CD4-positive, alpha-beta T cell treated with Interleukin-6 at 100 ng/mL for 8 hours (primary cell): ENCODE data around the gene GABBR2.

Experiments used
- DNase-seq: peaks from one replicate; pipeline ENCODE4 v3.0.0-alpha.2; 2020; ENCODE audit warnings: mixed read lengths, low spot score

GABBR2 gene

DNA sequence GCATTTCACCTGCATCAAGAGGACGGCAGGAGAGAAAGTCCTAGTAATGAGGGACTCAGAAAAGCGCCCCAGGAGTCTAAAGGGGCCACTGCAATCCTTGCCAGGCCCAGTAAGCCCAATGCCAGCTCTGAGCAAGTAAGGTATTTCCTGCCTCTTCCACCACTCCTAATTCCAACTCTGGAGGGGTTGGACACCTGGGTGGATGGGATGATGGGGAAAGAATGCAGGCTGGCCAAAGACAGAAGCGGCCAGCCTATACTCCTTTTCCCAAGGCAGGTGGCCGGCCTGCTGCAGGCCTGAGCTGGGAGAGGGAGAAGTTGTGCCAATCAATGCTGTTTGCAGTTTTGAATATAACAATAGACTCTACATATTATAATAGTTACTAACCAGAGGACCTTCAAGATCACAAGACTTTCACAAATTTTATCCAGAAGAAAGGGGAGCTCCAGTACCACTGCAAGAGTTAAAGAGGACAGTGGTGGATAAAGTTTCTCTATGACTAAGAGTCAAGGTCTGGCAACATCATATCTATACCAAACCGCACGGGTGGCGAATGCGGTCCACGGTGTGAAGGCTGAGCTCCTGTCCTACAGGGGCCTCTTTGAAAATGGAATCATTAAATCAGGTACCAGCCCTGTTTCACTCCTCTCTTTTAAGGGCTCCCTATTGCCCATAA, 338.3 kb downstream of the GABBR2 start:
- DNase-seq = no peak

DNA sequence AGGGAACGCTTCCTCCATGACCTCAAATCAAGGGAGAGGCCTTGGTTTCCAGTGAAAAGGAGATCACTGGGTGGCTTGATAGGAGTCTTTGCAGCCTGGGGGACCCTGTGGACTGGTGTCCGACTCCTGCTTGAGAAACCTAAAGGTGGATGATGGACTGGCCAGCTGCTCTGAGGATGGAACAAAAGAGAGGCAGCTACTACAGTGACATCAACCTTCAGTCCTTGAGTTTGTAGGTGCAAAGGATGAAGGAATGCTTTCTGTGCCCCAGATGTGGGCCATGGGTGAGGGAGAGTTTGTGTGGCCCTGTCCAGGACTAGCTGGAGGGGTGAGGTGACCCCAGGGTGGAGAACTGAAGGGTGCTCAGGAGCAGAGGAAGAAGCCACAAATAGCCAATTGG, 338.8 kb downstream of the GABBR2 start:
- no peak for DNase-seq

DNA sequence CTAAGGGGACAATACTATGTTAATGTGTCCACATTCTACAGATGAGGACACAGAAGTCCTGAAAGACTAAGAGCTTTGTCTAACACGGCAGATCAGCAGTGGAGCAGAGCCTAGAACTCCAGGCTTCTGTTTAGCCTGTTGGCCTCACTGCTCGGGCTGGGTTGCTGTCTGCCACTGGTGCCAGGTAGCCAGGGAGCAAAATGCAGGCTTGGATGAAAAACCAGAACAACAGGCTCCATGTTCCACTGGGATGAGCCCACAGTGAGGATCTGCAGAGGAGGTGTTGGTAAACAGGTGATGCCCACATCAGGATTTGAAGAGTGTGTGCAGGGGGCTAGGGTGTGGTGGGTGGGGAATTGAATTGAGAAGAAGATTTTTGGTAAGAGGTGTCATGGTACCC, 339.3 kb downstream of the GABBR2 start:
- no peak for DNase-seq

DNA sequence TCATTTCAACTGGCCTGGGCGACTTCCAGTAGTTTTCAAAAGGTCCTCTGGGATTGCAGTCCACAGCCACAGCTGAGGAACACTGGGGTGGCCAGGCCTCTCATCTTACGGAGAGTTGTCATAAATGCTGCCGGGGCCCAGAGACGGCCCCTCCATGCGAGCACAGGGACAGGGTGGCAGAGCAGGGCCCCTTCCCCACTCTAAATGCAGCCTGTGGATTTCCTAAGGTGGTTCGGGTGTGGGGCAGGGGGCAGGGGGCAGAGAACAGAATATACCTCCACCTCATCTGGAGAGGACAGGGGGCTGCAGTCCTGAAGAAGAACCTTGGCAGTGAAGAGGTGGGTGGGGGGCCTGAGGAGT, 339.7 kb downstream of the GABBR2 start:
- DNase-seq = no peak

DNA sequence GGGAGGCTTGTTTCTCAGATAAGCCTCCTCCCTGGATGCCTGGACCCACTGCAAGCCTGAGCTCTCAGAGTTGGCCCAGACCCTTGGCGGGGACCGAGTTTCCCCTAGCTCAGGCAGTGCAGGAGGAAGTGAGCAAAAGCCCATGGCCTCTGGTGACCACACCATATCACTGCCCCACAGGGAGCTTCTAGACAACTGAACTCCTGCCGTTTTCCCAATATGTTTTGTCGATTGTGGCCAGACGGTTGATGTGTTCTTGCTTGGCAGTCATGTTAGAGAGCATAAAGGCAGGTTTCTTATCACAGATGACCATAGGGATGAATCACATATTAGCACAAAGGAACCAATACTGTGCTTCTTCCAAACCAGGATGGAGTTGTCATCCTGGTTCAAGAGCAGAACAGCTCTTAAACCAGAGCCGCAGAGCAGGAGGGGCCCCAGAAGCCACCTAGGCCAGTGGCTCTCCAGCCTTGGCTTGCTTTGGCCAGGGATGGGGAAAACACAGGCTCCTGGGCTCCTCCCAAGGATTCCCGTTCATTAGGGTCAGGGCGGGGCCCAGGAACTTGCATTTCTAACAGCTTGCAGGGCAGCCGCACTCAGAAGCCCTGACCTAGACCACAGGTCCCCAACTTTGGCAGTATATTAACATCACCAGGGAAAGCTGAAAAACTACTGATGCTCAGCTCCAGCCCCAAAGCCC, 340.2 kb downstream of the GABBR2 start:
- DNase-seq = no peak

DNA sequence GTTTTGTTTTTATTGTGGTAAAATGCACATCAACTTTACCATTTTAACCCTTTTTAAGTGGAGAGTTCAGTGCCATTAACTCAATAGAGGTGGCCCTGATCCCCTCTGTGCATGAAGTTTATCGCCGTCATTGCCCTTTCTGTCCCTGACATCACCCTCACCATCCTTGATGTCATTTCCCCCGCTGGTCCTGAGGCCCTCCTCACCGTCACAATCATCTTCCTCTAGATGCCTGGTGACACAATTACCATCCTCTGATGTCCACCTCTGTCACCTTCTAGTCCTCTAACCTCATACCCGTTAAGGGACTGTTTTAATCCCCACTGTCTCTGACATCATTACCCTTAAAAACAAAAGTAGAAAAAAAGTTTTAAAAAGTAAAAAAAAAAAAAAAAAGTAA, 340.8 kb downstream of the GABBR2 start:
- DNase-seq = no peak

DNA sequence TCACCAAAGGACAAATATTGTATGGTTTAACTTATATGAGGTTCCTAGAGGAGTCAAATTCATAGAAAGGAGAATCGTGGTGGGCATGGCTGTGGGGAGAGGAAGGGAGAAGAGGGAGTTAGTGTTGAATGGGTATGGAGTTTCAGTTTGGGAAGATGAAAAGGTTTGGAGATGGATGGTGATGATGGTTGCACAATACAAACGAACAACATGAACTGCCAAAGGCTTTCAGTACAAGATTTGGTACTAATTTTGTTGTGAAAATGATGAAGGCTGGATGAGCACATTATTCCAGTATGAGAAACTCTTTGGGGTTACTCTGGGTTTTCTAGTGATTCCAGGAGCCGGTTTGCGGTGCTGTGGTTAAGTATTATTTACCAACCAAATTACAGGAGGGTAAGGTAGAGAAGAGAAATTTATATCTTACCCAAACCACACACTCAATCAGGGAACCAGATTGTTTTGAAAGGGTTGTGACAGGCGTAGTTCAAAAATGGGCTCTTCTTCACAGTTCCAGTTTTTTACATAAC, 341.3 kb downstream of the GABBR2 start:
- no peak for DNase-seq

DNA sequence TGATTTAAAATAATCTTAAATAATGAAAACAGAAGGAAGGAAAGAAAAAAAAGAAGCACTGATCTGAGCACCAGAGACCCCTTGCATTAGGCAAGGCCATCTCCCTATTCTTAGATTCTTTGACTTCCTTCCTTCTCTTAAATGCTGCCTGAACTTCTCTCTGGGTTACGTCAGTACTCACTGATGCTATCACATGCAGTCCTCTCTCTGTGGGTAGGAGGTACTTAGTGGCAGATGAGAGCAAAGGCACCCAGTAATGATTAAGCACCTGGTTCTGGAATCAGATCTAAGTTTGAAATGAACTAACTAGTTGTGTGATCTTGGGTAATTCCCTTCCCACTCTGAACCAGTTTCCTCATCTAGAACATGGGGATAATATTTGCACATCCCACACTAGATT, 343.0 kb downstream of the GABBR2 start:
- no peak for DNase-seq

DNA sequence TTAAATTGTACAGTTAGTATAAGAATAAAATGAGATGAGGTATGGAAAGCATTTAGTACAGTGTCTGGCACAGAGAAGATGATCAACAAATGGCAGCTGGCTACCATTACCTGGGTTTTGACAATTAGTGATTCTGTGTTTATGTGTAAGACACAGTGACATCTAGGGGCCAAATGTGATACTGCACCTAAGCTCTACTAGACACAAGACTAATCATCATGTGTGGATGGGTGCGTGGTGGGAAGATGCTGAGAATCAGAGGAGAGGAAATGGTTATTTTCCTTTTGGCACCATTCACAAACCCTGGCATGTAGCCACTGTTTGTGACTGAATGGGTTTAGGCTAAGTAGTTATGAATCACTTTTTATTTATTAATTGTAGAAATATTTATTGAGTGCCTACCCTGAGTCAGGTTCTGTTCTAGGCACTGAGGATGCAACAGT, 343.5 kb downstream of the GABBR2 start:
- DNase-seq = no peak

DNA sequence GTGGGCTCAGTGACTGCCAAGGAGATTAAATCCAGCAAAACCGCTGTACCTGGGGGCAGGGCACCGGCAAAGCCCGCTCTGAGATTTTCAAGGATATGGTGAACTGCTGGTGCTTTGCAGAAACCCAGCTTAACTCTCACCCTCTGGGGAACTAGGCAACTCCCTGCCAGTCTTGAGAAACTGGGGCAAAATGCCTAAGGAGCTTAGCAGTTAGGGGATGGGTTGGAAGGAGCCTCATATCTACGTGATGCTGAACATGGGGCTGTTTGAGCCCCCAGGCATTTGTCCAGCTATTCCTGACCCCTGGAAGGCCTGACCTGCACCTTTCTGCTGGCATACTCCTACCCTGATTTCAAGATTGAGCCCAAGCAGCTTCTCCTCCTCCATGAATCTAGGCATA, 344.6 kb downstream of the GABBR2 start:
- DNase-seq = no peak

DNA sequence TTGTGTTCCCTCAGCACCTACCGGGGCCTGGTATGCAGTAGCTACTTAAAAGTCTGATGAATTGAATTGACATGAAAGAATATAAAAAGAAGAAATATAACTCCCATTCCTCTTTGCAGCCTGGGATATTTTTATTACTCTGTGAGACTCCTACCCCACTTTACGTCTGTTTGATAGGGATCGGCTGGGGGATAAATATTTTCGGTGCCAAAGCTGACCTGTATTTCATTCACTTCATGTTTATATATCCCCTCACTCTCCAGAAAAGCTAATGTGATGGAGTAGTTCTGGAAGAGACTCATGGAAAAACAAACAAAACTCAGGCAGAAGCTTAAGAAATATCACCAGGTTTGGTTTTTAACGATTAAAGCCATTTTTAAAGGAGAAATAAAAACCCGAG, 345.1 kb downstream of the GABBR2 start:
- DNase-seq = no peak

DNA sequence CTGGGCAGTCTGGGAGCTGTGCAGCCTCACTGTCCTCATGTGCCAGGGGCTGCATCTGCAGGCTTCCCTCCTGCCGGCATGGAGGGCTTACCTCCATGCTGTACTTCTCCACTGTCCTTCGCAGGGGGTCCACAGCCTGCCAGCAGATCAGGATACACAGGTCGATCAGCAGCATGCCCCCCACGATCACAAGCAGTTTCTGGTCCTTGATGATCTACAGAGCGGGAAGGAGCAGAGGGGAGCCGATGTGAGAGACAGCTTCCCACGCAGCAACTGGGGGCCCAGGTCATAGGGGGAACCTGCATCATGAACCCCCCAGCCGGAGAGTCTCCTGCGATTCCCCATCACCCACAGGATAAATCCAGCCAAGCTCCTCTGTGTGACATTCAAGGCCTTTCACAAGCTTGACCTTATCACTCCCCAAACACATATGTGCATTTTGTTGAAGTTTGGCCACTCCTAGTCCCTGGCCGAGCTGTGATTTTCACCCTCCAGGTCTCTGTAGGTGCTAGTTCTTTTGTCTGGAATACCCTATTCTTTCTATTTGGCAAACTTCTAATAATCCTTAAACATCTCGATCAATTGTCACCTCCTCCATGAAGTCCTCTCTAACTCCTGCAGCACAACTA, 346.0 kb downstream of the GABBR2 start:
- DNase-seq = no peak

DNA sequence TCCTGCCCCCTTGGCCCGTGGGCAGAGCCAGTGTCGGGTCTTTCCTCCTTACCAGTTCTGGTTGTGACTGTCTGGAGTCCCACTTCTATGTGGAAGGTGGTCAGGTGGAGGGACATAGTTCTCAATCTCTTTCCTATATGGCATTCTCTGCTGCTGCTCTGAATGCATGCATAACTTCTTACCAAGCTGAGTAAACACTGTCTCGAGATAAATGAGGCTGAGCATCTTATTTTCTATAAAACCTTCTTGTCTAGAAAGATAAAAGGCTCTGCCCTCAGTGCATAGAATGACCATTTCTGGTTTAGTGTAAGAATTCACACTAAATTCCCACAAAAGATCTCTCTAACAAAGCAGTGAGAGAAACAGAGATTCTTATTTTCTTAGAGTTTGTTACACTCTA, 347.1 kb downstream of the GABBR2 start:
- no peak for DNase-seq

DNA sequence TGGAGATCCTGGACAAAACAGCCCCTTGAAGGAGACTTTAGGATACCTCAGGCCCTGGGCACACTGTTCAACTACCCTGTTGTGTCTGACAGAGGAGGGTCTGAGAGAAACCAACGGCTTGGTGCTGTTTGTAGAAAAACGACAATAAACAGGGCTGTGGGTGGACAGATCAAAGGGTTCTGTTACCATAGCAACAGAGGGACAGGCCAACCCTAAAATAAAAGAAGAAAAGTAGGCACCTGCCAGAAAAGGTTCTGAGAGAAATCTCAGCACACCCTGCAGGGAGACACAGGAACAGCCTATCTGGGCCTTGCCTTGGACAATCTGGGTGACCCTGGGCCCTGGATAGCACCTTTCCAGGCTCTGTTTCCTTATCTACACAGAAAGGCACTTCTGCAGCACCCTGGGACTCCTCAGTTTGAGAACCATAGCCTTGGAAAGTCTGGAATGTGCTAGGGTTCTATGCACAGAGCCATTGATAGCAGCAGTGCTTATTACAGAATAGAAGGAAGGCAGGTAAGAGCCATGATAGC, 348.5 kb downstream of the GABBR2 start:
- DNase-seq = no peak

DNA sequence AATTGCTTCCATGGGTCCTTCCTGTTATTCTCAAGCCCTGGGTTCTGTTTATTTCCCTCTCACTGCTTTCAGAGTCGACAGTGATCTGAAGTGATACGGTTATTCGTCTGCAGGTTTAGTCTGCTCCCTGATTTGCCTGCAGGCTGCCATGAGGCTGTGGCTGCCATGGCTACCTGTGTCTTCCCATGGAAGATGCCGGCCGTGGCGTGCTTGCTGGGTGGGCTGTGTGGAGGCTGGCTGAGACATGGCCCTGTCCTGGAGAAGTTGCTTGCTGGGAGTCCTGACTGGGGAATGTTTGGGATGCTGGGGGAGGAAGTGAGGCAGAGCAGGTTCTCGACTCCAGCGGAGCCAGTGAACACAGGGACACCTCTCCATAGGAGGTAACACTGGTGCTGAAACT, 349.2 kb downstream of the GABBR2 start:
- DNase-seq = no peak

DNA sequence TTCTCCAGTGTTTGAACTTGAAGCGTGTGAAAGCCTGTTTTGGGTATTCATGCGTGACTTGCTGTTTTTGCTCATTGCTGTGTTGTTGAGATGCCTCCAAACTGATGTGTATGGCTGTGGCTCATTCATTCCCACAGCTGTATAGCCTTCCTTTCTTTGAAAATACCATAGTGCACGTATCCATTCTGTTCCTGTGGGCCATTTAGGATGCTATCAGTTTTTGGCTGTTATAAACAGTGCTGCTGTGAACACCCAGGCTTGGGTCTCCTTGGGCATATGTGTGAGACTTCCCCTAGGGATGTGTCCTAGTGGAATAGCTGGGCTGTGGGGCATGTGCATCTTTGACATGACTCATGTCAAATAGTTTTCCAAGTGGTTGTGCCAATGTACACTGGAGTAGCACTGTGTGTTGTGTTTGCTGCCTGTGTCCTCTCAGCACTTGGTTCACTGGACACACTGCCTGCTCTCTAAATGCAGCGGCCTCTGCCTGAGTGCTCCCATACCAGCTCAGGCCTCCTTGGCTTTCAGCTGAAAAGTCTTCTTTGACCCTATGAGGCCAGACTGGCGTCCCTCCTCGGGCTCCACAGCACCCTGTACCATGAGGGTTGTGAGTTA, 350.7 kb downstream of the GABBR2 start:
- DNase-seq = no peak

DNA sequence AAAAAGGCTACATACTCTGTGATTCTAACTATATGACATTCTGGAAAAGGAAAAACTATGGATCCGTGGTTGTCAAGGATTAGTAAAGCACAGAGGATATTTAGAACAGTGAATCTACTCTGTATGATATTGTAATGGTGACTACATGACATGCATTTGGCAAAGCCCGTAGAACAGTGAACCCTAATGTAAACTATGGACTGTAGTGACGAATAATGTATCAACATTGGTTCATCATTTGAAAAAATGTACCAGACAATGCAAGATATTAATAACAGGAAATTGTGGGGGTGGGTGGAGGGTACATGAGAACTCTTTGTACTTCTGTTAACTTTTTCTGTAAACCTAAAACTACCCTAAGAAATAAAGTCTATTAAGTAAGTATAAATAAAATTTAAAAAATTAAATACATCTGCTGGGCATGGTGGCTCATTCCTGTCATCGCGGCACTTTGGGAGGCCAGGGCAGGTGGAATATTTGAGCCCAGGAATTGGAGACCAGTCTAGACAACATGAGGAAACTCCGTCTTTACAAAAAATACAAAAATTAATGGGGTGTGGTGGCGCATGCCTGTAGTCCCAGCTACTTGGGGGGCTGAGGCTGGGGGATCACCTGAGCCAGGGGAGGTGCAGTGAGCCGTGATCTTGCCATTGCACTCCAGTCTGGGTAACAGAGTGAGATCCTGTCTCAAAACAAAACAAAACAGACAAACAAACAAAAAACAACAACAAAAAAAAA, 351.6 kb downstream of the GABBR2 start:
- DNase-seq = no peak

DNA sequence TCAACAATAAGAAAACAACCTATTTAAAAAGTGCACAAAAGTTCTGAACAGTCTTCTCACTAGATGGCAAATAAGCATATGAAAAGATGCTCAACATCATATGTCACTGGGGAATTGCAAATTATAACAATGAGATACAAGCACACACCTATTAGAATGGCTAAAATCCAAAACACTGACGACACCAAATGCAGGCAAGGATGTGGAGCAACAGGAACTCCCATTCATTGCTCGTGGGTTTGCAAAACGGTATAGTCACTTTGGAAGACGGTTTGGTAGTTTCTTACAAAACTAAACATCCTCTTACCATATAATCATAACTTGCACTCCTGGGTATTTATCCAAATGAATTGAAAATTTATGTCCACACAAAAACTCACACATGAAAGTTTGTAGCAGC, 352.4 kb downstream of the GABBR2 start:
- DNase-seq = no peak

DNA sequence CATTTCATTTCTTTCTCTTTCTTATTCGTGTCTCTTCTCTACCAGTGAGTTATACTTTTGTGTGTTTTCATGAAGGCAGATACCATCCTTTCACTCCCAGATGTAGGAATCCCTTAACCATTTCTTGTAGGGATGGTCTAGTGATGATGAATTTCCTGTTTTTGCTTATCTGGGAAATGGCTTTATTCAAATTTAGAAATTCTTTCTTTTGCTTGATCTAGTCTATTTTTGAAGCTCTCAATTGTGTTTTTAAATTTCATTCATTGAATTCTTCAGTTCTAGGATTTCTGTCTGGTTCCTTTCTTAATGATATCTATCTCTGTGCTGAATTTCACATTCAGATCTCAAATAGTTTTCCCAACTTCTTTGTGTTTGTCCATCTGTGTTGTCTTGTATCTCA, 357.4 kb downstream of the GABBR2 start:
- no peak for DNase-seq

DNA sequence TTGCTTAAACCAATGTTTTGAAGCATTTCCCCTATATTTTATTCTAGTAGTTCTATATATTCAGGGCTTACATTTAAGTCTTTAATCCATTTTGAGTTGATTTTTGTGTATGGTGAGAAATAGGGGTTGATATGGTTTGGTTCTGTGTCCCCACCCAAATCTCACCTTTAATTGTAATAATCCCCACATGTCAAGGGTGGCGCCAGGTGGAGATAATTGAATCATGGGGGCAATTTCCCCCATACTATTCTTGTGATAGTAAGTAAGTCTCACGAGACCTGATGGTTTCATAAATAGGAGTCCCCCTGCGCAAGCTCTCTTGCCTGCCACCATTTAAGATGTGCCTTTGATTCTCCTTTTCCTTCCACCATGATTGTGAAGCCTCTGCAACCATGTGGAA, 361.1 kb downstream of the GABBR2 start:
- DNase-seq = no peak

DNA sequence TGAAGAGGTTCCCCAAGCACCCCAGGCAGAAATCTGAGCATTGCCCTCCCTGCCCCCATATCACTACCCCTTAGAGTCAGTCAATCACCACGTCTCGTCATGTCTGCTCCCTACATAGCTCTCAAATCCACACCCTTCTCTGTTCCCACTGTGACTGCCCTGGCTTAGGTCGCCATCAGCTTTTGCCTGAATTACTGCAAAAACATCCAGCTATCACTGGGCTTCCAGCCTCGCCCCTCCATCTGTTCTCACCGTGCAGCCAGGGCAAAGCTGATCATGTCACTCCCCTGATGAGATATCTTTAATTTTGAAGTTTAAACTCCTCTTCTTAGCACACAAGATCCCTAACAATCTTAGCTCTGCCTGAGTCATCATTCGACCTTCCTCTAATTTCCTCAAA, 363.7 kb downstream of the GABBR2 start:
- no peak for DNase-seq

DNA sequence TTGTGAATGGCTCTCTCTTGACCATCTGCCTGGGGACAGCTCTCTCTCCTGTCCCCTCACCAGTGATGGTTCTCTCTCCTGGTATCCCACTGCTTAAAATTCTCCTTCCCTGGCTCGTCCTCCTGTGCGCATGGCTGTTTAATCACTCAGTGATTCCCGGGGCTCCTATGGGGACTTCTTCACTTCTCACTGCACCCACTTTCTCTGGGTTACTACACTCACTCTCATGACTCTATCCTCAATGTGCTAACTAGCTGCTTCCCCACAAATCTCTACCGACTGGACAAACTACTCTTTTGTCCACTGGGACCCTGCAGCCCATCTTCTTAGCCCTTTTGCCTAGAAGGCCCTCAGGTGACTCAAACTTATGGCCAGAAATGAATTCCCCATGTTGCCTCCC, 364.2 kb downstream of the GABBR2 start:
- DNase-seq = no peak
